K562 (cell line): Measurements from ENCODE around the gene CBX2. TPM values are rescaled to one million over a fixed set of nuclear protein-coding genes. Genes with fewer than 3 reads are reported as not detected.

Source experiments
- AFF4 ChIP-seq: sonication (generic); formaldehyde crosslinking; IDR thresholded peaks from 2 replicates; pipeline ENCODE4 v1.8.0; 2023; ENCODE audit warnings: mild to moderate bottlenecking, missing genetic modification reagents
- CBFA2T3 ChIP-seq: fragments of 450-650 bp; IDR thresholded peaks from 2 replicates; pipeline ENCODE4 v1.6.1; 2017
- CXXC5 ChIP-seq: fragments of 250-450 bp; sonication (Bioruptor Pico); IDR thresholded peaks from 2 replicates; pipeline ENCODE4 v1.8.0; 2022; ENCODE audit warnings: inconsistent platforms, mild to moderate bottlenecking, moderate library complexity
- GATA2 ChIP-seq: sonication (generic); formaldehyde crosslinking; IDR thresholded peaks from 2 replicates; pipeline ENCODE4 v1.4.0; 2020; ENCODE audit warnings: mild to moderate bottlenecking, missing genetic modification reagents
- MAFG ChIP-seq: fragments of 450-650 bp; conservative IDR thresholded peaks from 2 replicates; pipeline ENCODE4 v1.6.1; 2016; ENCODE audit warnings: missing genetic modification characterization, missing compliant biosample characterization
- POLR2G ChIP-seq: fragments of 200-400 bp; formaldehyde crosslinking; IDR thresholded peaks from 2 replicates; pipeline ENCODE4 v1.6.1; 2017; ENCODE audit warnings: low read depth, mild to moderate bottlenecking, antibody characterized with exemption, low read length, moderate library complexity
- RBBP5 ChIP-seq: fragments of 200-600 bp; sonication (generic); IDR thresholded peaks from 2 replicates; pipeline ENCODE4 v1.6.1; 2012; ENCODE audit warnings: borderline replicate concordance, mild to moderate bottlenecking, low read length, control low read depth, inconsistent platforms; ENCODE audit not compliant: insufficient read depth, poor library complexity, severe bottlenecking
- SIN3B ChIP-seq: fragments of 450-650 bp; IDR thresholded peaks from 2 replicates; pipeline ENCODE4 v1.6.1; 2017; ENCODE audit warnings: low read depth, mild to moderate bottlenecking, moderate library complexity
- SLC30A9 ChIP-seq: fragments of 250-450 bp; sonication (Bioruptor Pico); IDR thresholded peaks from 2 replicates; pipeline ENCODE4 v1.8.0; 2022; ENCODE audit warnings: mild to moderate bottlenecking, moderate library complexity
- TCF7 ChIP-seq: sonication (generic); IDR thresholded peaks from 2 replicates; pipeline ENCODE4 v1.6.1; 2016; ENCODE audit warnings: antibody characterized with exemption, borderline replicate concordance
- TFAM ChIP-seq: fragments of 250-450 bp; sonication (Bioruptor Pico); conservative IDR thresholded peaks from 2 replicates; pipeline ENCODE4 v1.5.0; 2021; ENCODE audit warnings: mild to moderate bottlenecking, moderate library complexity
- ZNF639 ChIP-seq, 2 experiments: fragments of 200-800 bp in 1 of 2; sonication (Bioruptor generic) in 1 of 2; sonication (generic) in 1 of 2; formaldehyde crosslinking in 1 of 2; IDR thresholded peaks in 1 of 2; conservative IDR thresholded peaks in 1 of 2; 2 replicates each; pipeline versions ENCODE4 v1.5.0 to v1.6.1; 2016 to 2020; ENCODE audit warnings: missing compliant biosample characterization in 1 of 2, missing genetic modification characterization in 1 of 2, missing genetic modification reagents in 1 of 2
- polyA plus RNA-seq, 8 experiments: library from polyadenylated mRNA; depleted of rRNA in 4 of 8; stranded (reverse) in 5 of 8; unstranded in 3 of 8; fragments of >200 nt; fragmentation: Nextera tagmentation in 2 of 8; fragmentation: Illumina TruSeq in 1 of 8; extraction: Ambion mirVana in 2 of 8; extraction: Trizol in 1 of 8; gene quantifications; 2 replicates each; pipeline versions ENCODE4 v1.2.1 to v1.2.3, GENCODE V29; 2011 to 2014; ENCODE audit warnings: inconsistent platforms in 1 of 8, missing spikeins in 1 of 8
- total RNA-seq, 7 experiments: library from RNA; depleted of rRNA in 6 of 7; stranded (reverse); fragments of >200 nt in 6 of 7; fragmentation: Illumina TruSeq in 2 of 7; extraction: Trizol in 2 of 7; gene quantifications; 2 replicates each; pipeline versions ENCODE4 v1.2.1 to v1.2.3, GENCODE V29; 2011 to 2021; ENCODE audit warnings: low replicate concordance in 1 of 7
- TF ChIP-seq, protein P1 (sequence below): sonication (generic); formaldehyde crosslinking; IDR thresholded peaks from 2 replicates; pipeline ENCODE4 v1.8.0; 2022; ENCODE audit warnings: mild to moderate bottlenecking, missing genetic modification reagents, borderline replicate concordance
- TF ChIP-seq, protein P2 (sequence below): sonication (generic); formaldehyde crosslinking; IDR thresholded peaks from 2 replicates; pipeline ENCODE4 v1.8.0; 2022; ENCODE audit warnings: mild to moderate bottlenecking, low read depth, missing genetic modification reagents
- TF ChIP-seq, protein P3 (sequence below): fragments of 250-450 bp; sonication (Bioruptor Pico); IDR thresholded peaks from 2 replicates; pipeline ENCODE4 v1.9.0; 2021; ENCODE audit warnings: mild to moderate bottlenecking, inconsistent platforms

Gene CBX2
- total and polyA plus RNA-seq, 9 of the 15 experiments (the other 6 are each of a cell fraction or from before 2014, with no cell fraction given), result 0.66 to 26.9 (median 13.9) TPM

- TF ChIP-seq, protein P1, sequence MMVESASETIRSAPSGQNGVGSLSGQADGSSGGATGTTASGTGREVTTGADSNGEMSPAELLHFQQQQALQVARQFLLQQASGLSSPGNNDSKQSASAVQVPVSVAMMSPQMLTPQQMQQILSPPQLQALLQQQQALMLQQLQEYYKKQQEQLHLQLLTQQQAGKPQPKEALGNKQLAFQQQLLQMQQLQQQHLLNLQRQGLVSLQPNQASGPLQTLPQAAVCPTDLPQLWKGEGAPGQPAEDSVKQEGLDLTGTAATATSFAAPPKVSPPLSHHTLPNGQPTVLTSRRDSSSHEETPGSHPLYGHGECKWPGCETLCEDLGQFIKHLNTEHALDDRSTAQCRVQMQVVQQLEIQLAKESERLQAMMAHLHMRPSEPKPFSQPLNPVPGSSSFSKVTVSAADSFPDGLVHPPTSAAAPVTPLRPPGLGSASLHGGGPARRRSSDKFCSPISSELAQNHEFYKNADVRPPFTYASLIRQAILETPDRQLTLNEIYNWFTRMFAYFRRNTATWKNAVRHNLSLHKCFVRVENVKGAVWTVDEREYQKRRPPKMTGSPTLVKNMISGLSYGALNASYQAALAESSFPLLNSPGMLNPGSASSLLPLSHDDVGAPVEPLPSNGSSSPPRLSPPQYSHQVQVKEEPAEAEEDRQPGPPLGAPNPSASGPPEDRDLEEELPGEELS (CRISPR knock-in tag), result no peak
- no peak for TF ChIP-seq TCF7
- no peak for TF ChIP-seq CBFA2T3
- 0 out of 2 replicates have a peak, but pooled peaks have one; percentile 33 for TF ChIP-seq SIN3B
- no peak for TF ChIP-seq GATA2 (CRISPR knock-in tag)
- no peak for TF ChIP-seq SLC30A9 (CRISPR knock-in tag)
- peak; percentile 74 for TF ChIP-seq POLR2G
- TF ChIP-seq MAFG (tag), result no peak
- TF ChIP-seq, protein P2, sequence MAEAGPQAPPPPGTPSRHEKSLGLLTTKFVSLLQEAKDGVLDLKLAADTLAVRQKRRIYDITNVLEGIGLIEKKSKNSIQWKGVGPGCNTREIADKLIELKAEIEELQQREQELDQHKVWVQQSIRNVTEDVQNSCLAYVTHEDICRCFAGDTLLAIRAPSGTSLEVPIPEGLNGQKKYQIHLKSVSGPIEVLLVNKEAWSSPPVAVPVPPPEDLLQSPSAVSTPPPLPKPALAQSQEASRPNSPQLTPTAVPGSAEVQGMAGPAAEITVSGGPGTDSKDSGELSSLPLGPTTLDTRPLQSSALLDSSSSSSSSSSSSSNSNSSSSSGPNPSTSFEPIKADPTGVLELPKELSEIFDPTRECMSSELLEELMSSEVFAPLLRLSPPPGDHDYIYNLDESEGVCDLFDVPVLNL (CRISPR knock-in tag), result no peak
- TF ChIP-seq AFF4 (CRISPR knock-in tag), result no peak
- TF ChIP-seq RBBP5, result peak; percentile 22
- no peak for TF ChIP-seq TFAM
- TF ChIP-seq, protein P3, sequence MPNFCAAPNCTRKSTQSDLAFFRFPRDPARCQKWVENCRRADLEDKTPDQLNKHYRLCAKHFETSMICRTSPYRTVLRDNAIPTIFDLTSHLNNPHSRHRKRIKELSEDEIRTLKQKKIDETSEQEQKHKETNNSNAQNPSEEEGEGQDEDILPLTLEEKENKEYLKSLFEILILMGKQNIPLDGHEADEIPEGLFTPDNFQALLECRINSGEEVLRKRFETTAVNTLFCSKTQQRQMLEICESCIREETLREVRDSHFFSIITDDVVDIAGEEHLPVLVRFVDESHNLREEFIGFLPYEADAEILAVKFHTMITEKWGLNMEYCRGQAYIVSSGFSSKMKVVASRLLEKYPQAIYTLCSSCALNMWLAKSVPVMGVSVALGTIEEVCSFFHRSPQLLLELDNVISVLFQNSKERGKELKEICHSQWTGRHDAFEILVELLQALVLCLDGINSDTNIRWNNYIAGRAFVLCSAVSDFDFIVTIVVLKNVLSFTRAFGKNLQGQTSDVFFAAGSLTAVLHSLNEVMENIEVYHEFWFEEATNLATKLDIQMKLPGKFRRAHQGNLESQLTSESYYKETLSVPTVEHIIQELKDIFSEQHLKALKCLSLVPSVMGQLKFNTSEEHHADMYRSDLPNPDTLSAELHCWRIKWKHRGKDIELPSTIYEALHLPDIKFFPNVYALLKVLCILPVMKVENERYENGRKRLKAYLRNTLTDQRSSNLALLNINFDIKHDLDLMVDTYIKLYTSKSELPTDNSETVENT (CRISPR knock-in tag), result peak; percentile 89
- peak; percentile 19 for TF ChIP-seq CXXC5
- peak in 1 of 2 experiments; percentile 32; a peak in 1 of 4 replicates for TF ChIP-seq ZNF639 (CRISPR knock-in tag; conservative IDR thresholded peaks at IDR 0.05 in 1 of 2, IDR thresholded peaks at IDR 0.05 in 1 of 2)
Measured at GRCh38 chr17:79777894-79778503, at the start of gene CBX2 (continued).
